ENCODE measurements around the gene DIPK1A.
"Not testable (repeated sequence)": the region's sequence is repeated elsewhere in the genome, so short reads cannot be mapped to it uniquely, and the experiment has no call there.

DIPK1A gene

DNA sequence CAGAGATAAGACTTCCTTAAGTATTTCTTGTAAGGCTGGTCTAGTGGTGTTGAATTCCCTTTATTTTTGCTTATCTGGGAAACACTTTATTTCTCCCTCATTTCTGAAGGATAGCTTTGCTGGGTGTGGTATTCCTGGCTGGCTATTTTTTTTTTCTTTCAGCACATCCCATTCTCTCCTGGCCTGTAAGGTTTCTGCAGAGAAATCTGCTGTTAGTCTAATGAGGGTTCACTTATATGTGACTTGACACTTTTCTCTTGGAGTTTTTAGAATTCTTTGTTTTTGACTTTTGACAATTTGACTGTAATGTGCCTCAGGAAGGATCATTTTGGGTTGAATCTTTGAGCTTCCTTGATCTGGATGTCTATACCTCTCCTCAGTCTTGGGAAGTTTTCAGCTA is 61.5 kb downstream of the DIPK1A start:
- H3K4me3 ChIP-seq (replicated peaks; ENCODE audit: low read depth, low read length) = no peak overlapping the region
- no peak for DNase-seq (ENCODE audit: extremely low read depth, low read depth)
- TF ChIP-seq, protein P1, sequence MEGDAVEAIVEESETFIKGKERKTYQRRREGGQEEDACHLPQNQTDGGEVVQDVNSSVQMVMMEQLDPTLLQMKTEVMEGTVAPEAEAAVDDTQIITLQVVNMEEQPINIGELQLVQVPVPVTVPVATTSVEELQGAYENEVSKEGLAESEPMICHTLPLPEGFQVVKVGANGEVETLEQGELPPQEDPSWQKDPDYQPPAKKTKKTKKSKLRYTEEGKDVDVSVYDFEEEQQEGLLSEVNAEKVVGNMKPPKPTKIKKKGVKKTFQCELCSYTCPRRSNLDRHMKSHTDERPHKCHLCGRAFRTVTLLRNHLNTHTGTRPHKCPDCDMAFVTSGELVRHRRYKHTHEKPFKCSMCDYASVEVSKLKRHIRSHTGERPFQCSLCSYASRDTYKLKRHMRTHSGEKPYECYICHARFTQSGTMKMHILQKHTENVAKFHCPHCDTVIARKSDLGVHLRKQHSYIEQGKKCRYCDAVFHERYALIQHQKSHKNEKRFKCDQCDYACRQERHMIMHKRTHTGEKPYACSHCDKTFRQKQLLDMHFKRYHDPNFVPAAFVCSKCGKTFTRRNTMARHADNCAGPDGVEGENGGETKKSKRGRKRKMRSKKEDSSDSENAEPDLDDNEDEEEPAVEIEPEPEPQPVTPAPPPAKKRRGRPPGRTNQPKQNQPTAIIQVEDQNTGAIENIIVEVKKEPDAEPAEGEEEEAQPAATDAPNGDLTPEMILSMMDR (IDR thresholded peaks at IDR 0.05; ENCODE audit: low read depth, low read length, missing control alignments) = no peak

DNA sequence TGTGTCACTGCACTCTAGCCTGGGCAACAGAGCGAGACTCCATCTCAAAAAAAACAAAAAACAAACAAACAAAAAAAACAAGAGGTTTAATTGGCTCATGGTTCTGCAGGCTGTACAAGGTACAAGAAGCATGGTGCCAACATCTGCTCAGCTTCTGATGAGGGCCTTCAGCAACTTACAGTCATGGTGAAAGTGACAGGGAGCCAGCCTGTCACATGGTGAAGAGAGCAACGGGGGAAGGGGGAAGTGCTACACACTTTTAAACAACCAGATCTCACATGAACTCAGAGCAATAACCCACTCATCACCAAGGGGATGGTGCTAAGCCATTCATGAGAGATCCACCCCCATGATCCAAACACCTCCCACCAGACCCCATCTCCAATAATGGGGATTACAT is 63.2 kb downstream of the DIPK1A start:
- DNase-seq (ENCODE audit: extremely low read depth, low read depth); H3K4me3 ChIP-seq (replicated peaks; ENCODE audit: low read depth, low read length): not testable (repeated sequence)

DNA sequence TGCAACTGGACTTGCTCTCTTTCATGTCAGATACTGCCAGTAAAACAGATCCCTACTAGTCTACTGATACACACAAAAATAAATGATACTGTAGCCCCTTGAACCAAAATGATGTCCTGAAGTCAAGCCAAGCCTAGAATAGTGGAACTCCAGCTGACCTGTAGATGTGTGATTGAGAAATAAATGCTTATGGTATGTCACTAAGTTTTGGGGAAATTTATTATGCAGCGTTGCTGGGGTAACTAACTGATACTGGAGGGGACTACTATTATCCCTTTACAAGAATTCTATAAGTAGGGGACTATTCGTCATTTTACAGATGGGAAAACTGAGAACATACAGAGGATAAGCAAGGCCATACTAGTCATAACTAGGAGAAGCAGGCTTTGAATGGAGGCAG is 73.8 kb downstream of the DIPK1A start:
- TF ChIP-seq, protein P1 (IDR thresholded peaks at IDR 0.05; ENCODE audit: low read depth, low read length, missing control alignments) = no peak
- no peak overlapping the region for H3K4me3 ChIP-seq (replicated peaks; ENCODE audit: low read depth, low read length)
- DNase-seq (ENCODE audit: extremely low read depth, low read depth) = no peak

DNA sequence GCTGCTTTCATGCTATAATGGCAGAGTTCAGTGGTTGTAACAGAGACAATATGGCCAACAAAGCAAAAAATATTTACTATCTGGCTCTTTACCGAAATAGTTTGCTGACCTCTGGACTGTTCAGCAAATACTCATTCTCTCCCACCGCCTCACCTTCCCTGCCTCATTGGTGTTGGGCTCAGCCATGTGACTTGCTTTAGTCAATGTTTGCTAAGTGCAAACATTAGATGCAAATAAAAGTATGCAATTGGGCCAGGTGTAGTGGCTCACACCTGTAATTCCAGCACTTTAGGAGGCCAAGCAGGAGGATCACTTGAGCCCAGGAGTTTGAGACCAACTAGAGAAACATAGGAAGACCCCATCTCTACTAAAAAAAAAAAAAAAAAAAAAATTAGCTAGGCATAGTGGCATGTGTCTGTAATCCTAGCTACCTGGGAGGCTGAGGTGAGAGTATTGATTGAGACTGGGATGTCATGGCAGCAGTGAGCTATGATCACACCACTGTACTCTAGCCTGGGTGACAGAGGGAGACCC is 74.3 kb downstream of the DIPK1A start:
- TF ChIP-seq, protein P1 (IDR thresholded peaks at IDR 0.05; ENCODE audit: low read depth, low read length, missing control alignments) = no peak
- no peak for DNase-seq (ENCODE audit: extremely low read depth, low read depth)
- H3K4me3 ChIP-seq (replicated peaks; ENCODE audit: low read depth, low read length) = no peak overlapping the region

DNA sequence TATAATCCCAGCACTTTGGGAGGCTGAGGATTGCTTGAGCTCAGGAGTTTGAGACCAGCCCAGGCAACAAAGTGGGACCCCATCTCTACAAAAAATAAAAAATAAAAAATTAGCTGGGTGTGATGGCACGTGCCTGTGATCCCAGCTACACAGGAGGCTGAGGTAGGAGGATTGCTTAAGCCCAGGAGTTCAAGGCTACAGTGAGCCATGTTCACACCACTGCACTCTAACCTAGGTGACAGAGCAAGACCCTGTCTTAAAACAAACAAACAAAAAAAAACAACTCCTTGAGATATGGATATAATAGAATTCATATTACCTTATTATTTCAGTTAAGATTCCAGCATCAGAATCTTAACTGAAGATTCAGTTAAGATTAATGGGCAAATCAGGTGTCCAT is 77.1 kb downstream of the DIPK1A start:
- DNase-seq (ENCODE audit: extremely low read depth, low read depth) = no peak
- no peak overlapping the region for H3K4me3 ChIP-seq (replicated peaks; ENCODE audit: low read depth, low read length)
- TF ChIP-seq, protein P1 (IDR thresholded peaks at IDR 0.05; ENCODE audit: low read depth, low read length, missing control alignments) = no peak

DNA sequence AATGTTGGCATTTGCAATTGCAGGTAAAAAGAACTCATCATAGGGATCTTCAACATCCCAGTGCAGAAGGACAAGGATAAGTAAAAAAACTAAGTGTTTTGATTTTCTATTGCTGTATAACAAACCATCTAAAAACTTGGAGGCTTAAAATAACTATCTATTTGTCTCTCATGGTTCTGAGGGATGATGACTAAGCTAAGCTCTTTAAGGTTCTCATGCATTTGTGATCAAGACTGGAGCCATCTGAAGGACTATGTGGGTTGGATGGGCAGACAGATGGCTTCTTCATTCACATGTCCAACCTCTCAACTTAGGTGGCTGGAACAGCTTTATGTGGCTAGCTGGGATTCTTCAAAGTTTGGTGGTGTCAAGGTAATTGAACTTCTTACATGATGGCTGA is 78.0 kb downstream of the DIPK1A start:
- no peak for DNase-seq (ENCODE audit: extremely low read depth, low read depth)
- no peak overlapping the region for H3K4me3 ChIP-seq (replicated peaks; ENCODE audit: low read depth, low read length)
- TF ChIP-seq, protein P1 (IDR thresholded peaks at IDR 0.05; ENCODE audit: low read depth, low read length, missing control alignments) = no peak

DNA sequence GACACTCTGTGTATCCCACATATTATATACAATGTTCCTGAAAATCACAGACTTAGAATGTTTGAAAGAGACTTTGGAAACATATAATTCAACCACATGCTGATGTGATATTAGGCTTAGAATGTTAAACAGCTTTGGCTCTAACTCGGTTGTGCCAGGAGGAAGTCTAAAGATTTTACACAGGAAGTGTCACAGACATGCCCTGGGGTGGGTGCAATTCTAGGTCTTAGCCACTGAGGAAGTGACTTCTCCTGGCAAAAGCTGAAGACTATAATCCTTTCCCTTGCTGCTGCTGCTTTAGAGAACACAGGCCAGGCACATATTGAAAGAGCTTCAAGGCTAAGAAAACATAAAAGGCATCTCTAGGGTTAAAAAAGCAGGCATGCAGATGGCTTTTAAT is 78.4 kb downstream of the DIPK1A start:
- no peak for DNase-seq (ENCODE audit: extremely low read depth, low read depth)
- no peak overlapping the region for H3K4me3 ChIP-seq (replicated peaks; ENCODE audit: low read depth, low read length)
- TF ChIP-seq, protein P1 (IDR thresholded peaks at IDR 0.05; ENCODE audit: low read depth, low read length, missing control alignments) = no peak

All from HFF-Myc (cell line).